Breast epithelium (tissue), 4 donors: Measurements from ENCODE around the gene H19. TPM values are rescaled to one million over a fixed set of nuclear protein-coding genes. Genes with fewer than 3 reads are reported as not detected.

Experiments
- DNase-seq, 2 donors: peaks; one replicate each; pipeline ENCODE4 v3.0.0-alpha.2; 2019; ENCODE audit warnings: low spot score in 2 of 2
- H3K27ac ChIP-seq, 2 donors: fragments of 200-600 bp; sonication (generic) in 1 of 2; one replicate each; pipeline ENCODE4 v1.5.1; 2016 to 2019; ENCODE audit warnings: mild to moderate bottlenecking in 1 of 2
- H3K27me3 ChIP-seq, 2 donors: fragments of 200-600 bp; sonication (generic) in 1 of 2; one replicate each; pipeline versions ENCODE4 v1.5.1 to v1.6.0; 2017 to 2019; ENCODE audit warnings: control low read depth in 1 of 2, mild to moderate bottlenecking in 1 of 2
- H3K36me3 ChIP-seq: fragments of 200-600 bp; one replicate; pipeline ENCODE4 v1.5.1; 2019
- H3K4me1 ChIP-seq, 2 donors: fragments of 200-600 bp; sonication (generic); one replicate each; pipeline ENCODE4 v1.5.1; 2016 to 2019; ENCODE audit warnings: control low read depth in 1 of 2
- H3K4me3 ChIP-seq, 3 donors: fragments of 200-600 bp; sonication (generic); 1 replicate in 2 of 3; 2 replicates in 1 of 3; pipeline ENCODE4 v1.5.1; 2016 to 2019; ENCODE audit warnings: mild to moderate bottlenecking in 3 of 3, moderate library complexity in 2 of 3
- H3K9me3 ChIP-seq, 2 donors: fragments of 200-600 bp; sonication (generic) in 1 of 2; one replicate each; pipeline ENCODE4 v1.5.1; 2016 to 2019; ENCODE audit warnings: control low read depth in 1 of 2
- POLR2A ChIP-seq: fragments of 450-650 bp; IDR thresholded peaks from one replicate; pipeline ENCODE4 v1.6.1; 2016; ENCODE audit warnings: antibody characterized with exemption, mild to moderate bottlenecking, moderate library complexity
- POLR2AphosphoS5 ChIP-seq, 3 donors: sonication (generic); formaldehyde crosslinking; IDR thresholded peaks; one replicate each; pipeline ENCODE4 v1.6.1; 2017; ENCODE audit warnings: antibody characterized with exemption in 3 of 3
- intact Hi-C: fragments of 100-400 bp; cut with DNase I; formaldehyde crosslinking; loops from one replicate; pipeline ENCODE4 v1.15.1; 2023; ENCODE audit warnings: low total_unique reads
- total RNA-seq, 3 donors: library from RNA; depleted of rRNA; stranded (reverse); fragments of >200 nt; gene quantifications; one replicate each; pipeline ENCODE4 v1.1.0, GENCODE V29; 2016
- TF ChIP-seq, protein P1 (sequence below), 3 donors: fragments of 450-650 bp; IDR thresholded peaks; one replicate each; pipeline ENCODE4 v1.5.1; 2016 to 2017; ENCODE audit warnings: antibody characterized with exemption in 3 of 3, mild to moderate bottlenecking in 3 of 3, moderate library complexity in 3 of 3

Gene H19
- total RNA-seq, 3 donors from 2014 or later: 37.0 to 209 (median 39.8) TPM

DNA sequence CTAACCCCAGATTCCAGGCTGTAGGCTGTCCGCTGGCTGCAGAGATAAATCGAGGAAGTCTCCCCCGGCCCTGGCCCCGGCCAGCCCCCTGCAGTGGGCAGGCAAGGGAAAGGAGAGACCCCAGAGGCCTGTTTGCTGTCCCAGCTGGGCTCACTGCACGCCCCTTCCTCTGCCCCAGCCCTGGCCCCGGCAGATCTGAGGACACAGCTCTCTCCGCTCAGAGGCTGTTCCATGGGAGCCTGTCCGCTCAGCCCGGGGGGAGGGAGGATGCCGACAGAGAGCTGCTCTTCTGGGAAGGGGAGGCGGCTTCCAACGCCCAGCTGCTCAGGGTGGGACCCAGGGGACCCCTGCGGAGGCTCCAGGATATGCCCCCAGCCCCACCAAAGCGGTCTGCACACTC is 37.7 kb upstream of the H19 start:
- TF ChIP-seq, protein P1, sequence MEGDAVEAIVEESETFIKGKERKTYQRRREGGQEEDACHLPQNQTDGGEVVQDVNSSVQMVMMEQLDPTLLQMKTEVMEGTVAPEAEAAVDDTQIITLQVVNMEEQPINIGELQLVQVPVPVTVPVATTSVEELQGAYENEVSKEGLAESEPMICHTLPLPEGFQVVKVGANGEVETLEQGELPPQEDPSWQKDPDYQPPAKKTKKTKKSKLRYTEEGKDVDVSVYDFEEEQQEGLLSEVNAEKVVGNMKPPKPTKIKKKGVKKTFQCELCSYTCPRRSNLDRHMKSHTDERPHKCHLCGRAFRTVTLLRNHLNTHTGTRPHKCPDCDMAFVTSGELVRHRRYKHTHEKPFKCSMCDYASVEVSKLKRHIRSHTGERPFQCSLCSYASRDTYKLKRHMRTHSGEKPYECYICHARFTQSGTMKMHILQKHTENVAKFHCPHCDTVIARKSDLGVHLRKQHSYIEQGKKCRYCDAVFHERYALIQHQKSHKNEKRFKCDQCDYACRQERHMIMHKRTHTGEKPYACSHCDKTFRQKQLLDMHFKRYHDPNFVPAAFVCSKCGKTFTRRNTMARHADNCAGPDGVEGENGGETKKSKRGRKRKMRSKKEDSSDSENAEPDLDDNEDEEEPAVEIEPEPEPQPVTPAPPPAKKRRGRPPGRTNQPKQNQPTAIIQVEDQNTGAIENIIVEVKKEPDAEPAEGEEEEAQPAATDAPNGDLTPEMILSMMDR (IDR thresholded peaks at IDR 0.05): no peak
- TF ChIP-seq POLR2AphosphoS5 (IDR thresholded peaks at IDR 0.05) (no peak), POLR2A (no peak)
- intact Hi-C loops: no loop called here

DNA sequence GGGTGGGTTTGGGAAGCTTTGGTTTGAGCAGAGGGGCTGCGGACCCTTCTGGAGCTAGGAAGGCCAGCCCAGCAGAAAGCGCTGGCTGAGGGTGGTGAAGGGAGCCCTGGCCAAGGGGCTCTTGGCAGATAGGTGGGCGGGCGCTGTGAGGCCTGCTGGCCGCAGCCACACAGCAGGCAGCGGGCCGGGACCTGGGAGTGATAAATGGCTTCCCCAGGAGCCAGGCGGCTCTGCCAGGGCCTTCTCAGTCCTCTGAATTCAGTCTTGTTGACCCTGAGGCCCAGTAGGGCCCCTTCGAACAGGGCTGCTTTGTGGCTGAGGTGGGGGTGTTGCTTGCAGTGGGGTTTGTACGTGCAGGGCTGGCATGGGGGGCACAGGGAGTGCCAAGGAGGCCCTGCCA is 33.4 kb upstream of the H19 start:
- Histone ChIP-seq H3K9me3 (no peaks in the 10 kb centered on the region), H3K4me1 (no peaks in the 10 kb centered on the region), H3K4me3 (no peak overlapping the region), H3K36me3 (no peaks in the 10 kb centered on the region), H3K27me3 (no peaks in the 10 kb centered on the region), H3K27ac (no peak overlapping the region)
- no peak for TF ChIP-seq POLR2A
- TF ChIP-seq POLR2AphosphoS5 (IDR thresholded peaks at IDR 0.05): no peak
- TF ChIP-seq, protein P1 (IDR thresholded peaks at IDR 0.05): no peak
- intact Hi-C loops: no loop called here
- DNase-seq: no peak

More for the DNA sequence above, 37.7 kb upstream of the H19 start:
- no peaks in the 10 kb centered on the region for H3K27me3 ChIP-seq
- H3K27ac ChIP-seq: no peak overlapping the region
- no peak overlapping the region for H3K4me3 ChIP-seq
- no peak for DNase-seq
- no peaks in the 10 kb centered on the region for H3K36me3 ChIP-seq
- H3K4me1 ChIP-seq: no peaks in the 10 kb centered on the region
- no peaks in the 10 kb centered on the region for H3K9me3 ChIP-seq

DNA sequence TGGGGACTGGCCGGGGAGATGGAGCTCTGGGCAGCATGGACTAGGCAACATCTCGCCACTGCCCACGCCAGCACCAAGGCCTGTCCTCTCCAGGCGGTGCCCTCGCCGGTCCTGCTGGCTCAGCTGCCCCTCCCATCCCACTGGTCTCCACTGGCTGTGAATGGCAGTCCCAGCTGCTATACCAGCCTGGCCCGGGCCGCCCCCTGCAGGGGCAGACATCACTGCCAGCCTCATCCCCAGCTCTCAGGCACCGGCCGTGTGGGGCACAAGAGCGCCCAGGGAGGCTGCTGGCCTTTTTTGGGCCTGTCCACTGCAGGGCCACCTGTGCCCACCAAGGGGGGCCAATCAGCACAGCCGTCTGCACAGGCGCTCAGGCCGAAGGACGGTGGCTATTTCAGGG is 30.1 kb upstream of the H19 start:
- Histone ChIP-seq H3K4me3 (no peak overlapping the region), H3K4me1 (no peaks in the 10 kb centered on the region), H3K27ac (no peak overlapping the region), H3K36me3 (no peaks in the 10 kb centered on the region), H3K27me3 (no peaks in the 10 kb centered on the region), H3K9me3 (no peaks in the 10 kb centered on the region)
- no peak for TF ChIP-seq POLR2AphosphoS5 (IDR thresholded peaks at IDR 0.05)
- no peak for TF ChIP-seq POLR2A
- TF ChIP-seq, protein P1 (IDR thresholded peaks at IDR 0.05): no peak
- DNase-seq: no peak
- intact Hi-C loops: no loop called here

GRCh38 chr11:2015025-2015424 is 17.4 kb upstream of the H19 start:
- H3K4me1 ChIP-seq: no peaks in the 10 kb centered on the region
- no peak overlapping the region for H3K4me3 ChIP-seq
- DNase-seq: no peak
- no peak overlapping the region for H3K27ac ChIP-seq
- H3K9me3 ChIP-seq: no peaks in the 10 kb centered on the region
- TF ChIP-seq, protein P1 (IDR thresholded peaks at IDR 0.05): no peak
- TF ChIP-seq POLR2A: no peak
- TF ChIP-seq POLR2AphosphoS5 (IDR thresholded peaks at IDR 0.05): no peak
- intact Hi-C loops: no loop called here
- no peaks in the 10 kb centered on the region for H3K27me3 ChIP-seq
- H3K36me3 ChIP-seq: no peaks in the 10 kb centered on the region

DNA sequence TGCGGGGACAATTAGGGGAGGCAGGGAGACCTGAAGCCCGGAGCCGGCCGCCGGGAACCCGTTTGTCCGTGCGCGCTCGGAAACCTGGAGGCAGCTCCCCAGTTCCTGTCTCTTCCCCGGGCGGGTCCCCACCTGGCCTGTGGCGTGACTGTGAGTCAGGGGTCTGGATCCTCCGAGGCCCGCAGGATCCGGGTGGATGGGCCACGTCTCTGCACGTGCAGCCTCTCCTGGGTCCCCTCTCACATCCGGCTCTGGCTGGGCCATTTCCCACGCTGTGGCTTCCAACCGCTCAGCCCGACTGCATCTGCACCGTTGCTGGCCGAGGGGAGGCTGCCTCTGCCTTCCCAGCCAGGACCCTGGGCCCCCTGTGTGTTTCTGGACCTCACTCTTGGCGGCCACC is 14.8 kb upstream of the H19 start:
- DNase-seq: no peak
- Histone ChIP-seq H3K9me3 (no peaks in the 10 kb centered on the region), H3K4me3 (no peak overlapping the region), H3K4me1 (no peaks in the 10 kb centered on the region), H3K27ac (no peak overlapping the region), H3K27me3 (no peaks in the 10 kb centered on the region), H3K36me3 (no peaks in the 10 kb centered on the region)
- no peak for TF ChIP-seq POLR2A
- no peak for TF ChIP-seq POLR2AphosphoS5 (IDR thresholded peaks at IDR 0.05)
- intact Hi-C loops: no loop called here

- Histone ChIP-seq H3K4me3 (no peak overlapping the region), H3K9me3 (no peaks in the 10 kb centered on the region), H3K4me1 (no peaks in the 10 kb centered on the region), H3K27ac (no peak overlapping the region), H3K36me3 (no peaks in the 10 kb centered on the region), H3K27me3 (no peaks in the 10 kb centered on the region)
- intact Hi-C loops: no loop called here
- TF ChIP-seq POLR2AphosphoS5 (IDR thresholded peaks at IDR 0.05) (no peak), POLR2A (no peak)
- TF ChIP-seq, protein P1 (IDR thresholded peaks at IDR 0.05): no peak
- DNase-seq: no peak
These were observed 6.8 kb upstream of the H19 start for GRCh38 chr11:2004466-2004865.
